Upper lobe of left lung (tissue), 6 donors: ENCODE data around the gene MTAP. TPM values are rescaled to one million over a fixed set of nuclear protein-coding genes. Genes with fewer than 3 reads are reported as not detected.
A peak's percentile ranks its signal among the peaks of the same experiment; 100 is the strongest.

Experiments used
- ATAC-seq, 2 donors: fragments of 200-7000 bp; cut with Tn5 transposase; one replicate each; pipeline ENCODE4 v1.9.1; 2022; ENCODE audit warnings: mild to moderate bottlenecking in 2 of 2, moderate library complexity in 2 of 2; ENCODE audit not compliant: low FRiP score in 2 of 2
- DNase-seq, 2 donors: peaks; one replicate each; pipeline ENCODE4 v3.0.0-alpha.2; 2019 to 2020
- H3K27ac ChIP-seq, 4 donors: fragments of 200-600 bp; sonication (generic); one replicate each; pipeline ENCODE4 v1.5.1; 2016 to 2019
- H3K27me3 ChIP-seq, 4 donors: fragments of 200-600 bp; sonication (generic); one replicate each; pipeline ENCODE4 v1.5.1; 2017 to 2019
- H3K36me3 ChIP-seq, 4 donors: fragments of 200-600 bp; sonication (generic); one replicate each; pipeline ENCODE4 v1.5.1; 2016 to 2019
- H3K4me1 ChIP-seq, 4 donors: fragments of 200-600 bp; sonication (generic); one replicate each; pipeline ENCODE4 v1.5.1; 2018 to 2019
- H3K4me3 ChIP-seq, 4 donors: fragments of 200-600 bp; sonication (generic); one replicate each; pipeline ENCODE4 v1.5.1; 2017 to 2019; ENCODE audit warnings: mild to moderate bottlenecking in 2 of 4, moderate library complexity in 1 of 4
- H3K9me3 ChIP-seq, 4 donors: fragments of 200-600 bp; sonication (generic); one replicate each; pipeline ENCODE4 v1.5.1; 2018 to 2019
- CTCF ChIP-seq, 6 experiments: fragments of 450-650 bp in 4 of 6; fragments of 200-600 bp in 2 of 6; sonication (generic) in 2 of 6; IDR thresholded peaks; one replicate each; pipeline ENCODE4 v1.5.1; 2016 to 2019; ENCODE audit warnings: antibody characterized with exemption in 6 of 6
- EP300 ChIP-seq, 4 donors: sonication (generic); formaldehyde crosslinking; IDR thresholded peaks; one replicate each; pipeline ENCODE4 v1.5.1; 2017; ENCODE audit warnings: antibody characterized with exemption in 4 of 4, control low read depth in 2 of 4
- POLR2A ChIP-seq, 4 donors: fragments of 450-650 bp; IDR thresholded peaks; one replicate each; pipeline ENCODE4 v1.5.1; 2016 to 2017; ENCODE audit warnings: antibody characterized with exemption in 4 of 4, mild to moderate bottlenecking in 2 of 4
- POLR2AphosphoS5 ChIP-seq, 2 donors: sonication (generic); formaldehyde crosslinking; IDR thresholded peaks; one replicate each; pipeline ENCODE4 v1.5.1; 2017; ENCODE audit warnings: antibody characterized with exemption in 2 of 2
- WGBS, 2 donors: methylation state at CpG; one replicate each; pipeline ENCODE4 v1.1.5; 2017 to 2018; 5-methylcytosine and 5-hydroxymethylcytosine counted together
- total RNA-seq, 6 donors: library from RNA; depleted of rRNA in 4 of 6; stranded (reverse); fragments of >200 nt in 4 of 6; gene quantifications; one replicate each; pipeline versions ENCODE4 v1.1.0 to v1.2.1, GENCODE V29; 2016 to 2021
- donor health status: DM: no; HTN: no; CAD: no; lungs with moderate emphysema.
- donor health status: DM: no; HTN: yes; CAD: no; lungs with severe emphysema.

The MTAP gene
- total RNA-seq, 6 donors from 2014 or later, result 10.5 to 35.0 (median 25.7) TPM

GRCh38 chr9:21815643-21816042, 13.2 kb downstream of the MTAP start:
- no peak overlapping the region for H3K4me3 ChIP-seq
- H3K27me3 ChIP-seq, result no peaks in the 10 kb centered on the region
- ATAC-seq (no peak), DNase-seq (no peak)
- H3K27ac ChIP-seq, result no peak overlapping the region
- 96 to 100% methylated on average over 3 of the region's 3 CpGs for WGBS, 2 donors
- TF ChIP-seq POLR2AphosphoS5 (IDR thresholded peaks at IDR 0.05), result no peak
- TF ChIP-seq EP300 (IDR thresholded peaks at IDR 0.05), result no peak
- TF ChIP-seq CTCF (IDR thresholded peaks at IDR 0.05), result no peak
- no peak for TF ChIP-seq POLR2A (IDR thresholded peaks at IDR 0.05)
- no peaks in the 10 kb centered on the region for H3K9me3 ChIP-seq
- H3K36me3 ChIP-seq, result peaks cover 0 to 52% (median 25%) of the 10 kb centered on the region in 4 donors
- peaks cover 4 to 26% (median 11%) of the 10 kb centered on the region in 4 donors for H3K4me1 ChIP-seq

DNA sequence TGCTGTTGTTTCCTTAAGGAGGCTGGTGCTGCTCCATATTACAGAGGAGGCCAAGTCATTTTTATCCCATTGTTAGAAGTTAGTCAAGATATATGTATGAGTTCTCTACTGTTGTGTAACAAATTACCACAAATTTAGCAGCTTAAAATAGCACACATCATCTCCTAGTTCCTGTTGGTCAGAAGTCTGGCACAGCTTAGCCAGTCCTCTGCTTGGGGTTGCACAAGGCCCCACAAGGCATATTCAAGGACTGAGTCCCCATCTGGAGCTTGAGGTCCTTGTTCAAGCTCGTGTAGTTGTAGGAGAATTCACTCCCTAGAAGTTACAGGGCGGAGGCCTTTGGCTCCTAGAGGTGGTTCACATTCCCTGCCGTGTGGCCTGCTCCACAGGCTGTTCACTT, 14.7 kb downstream of the MTAP start:
- TF ChIP-seq POLR2AphosphoS5 (IDR thresholded peaks at IDR 0.05) (no peak), CTCF (IDR thresholded peaks at IDR 0.05) (no peak)
- WGBS, 2 donors, result 33 to 73% methylated on average over 1 to 3 of the region's 3 CpGs
- H3K36me3 ChIP-seq, result peaks cover 0 to 40% (median 25%) of the 10 kb centered on the region in 4 donors

GRCh38 chr9:21825637-21826036, 23.2 kb downstream of the MTAP start:
- Histone ChIP-seq H3K27me3 (no peaks in the 10 kb centered on the region), H3K9me3 (no peaks in the 10 kb centered on the region), H3K4me3 (no peak overlapping the region), H3K27ac (no peak overlapping the region), H3K36me3 (peaks cover 0 to 53% (median 14%) of the 10 kb centered on the region in 4 donors), H3K4me1 (no peaks in the 10 kb centered on the region)
- TF ChIP-seq POLR2A (IDR thresholded peaks at IDR 0.05) (no peak), POLR2AphosphoS5 (IDR thresholded peaks at IDR 0.05) (no peak), CTCF (IDR thresholded peaks at IDR 0.05) (no peak), EP300 (IDR thresholded peaks at IDR 0.05) (no peak)
- 95 to 97% methylated on average over 2 of the region's 2 CpGs for WGBS, 2 donors
- no peak for DNase-seq
- ATAC-seq, result no peak

More for the DNA sequence above, 14.7 kb downstream of the MTAP start:
- peak in 1 of 2 donors; percentile 31 for DNase-seq
- Histone ChIP-seq H3K4me1 (peaks cover 4 to 22% (median 11%) of the 10 kb centered on the region in 4 donors), H3K4me3 (no peak overlapping the region), H3K27me3 (no peaks in the 10 kb centered on the region), H3K9me3 (no peaks in the 10 kb centered on the region), H3K27ac (no peak overlapping the region)
- no peak for ATAC-seq

DNA sequence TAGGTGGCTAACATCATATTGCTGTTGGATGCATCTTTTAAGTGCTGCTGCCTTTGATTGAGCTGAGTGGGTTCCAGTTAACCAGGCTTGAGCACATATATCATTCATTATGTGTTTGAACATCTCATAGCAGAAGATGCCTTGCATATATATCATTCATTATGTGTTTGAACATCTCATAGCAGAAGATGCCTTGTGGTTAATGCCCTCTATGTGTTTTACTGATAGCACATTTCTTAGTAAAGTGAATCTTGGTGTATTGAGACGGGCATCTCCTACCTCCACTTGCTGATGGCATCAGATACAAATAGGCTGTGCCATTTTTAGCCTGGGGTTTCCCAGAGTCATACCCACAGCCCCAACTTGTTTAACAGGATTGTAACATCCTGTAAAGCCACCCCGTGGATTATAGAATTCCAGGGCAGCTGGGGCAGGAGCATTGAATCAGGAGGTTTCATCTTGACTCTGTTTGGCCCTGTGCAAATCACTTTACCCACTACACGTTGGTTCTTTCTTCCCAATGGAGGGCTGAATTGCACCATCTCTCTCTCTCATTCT, 26.5 kb downstream of the MTAP start:
- TF ChIP-seq EP300 (IDR thresholded peaks at IDR 0.05) (no peak), POLR2AphosphoS5 (IDR thresholded peaks at IDR 0.05) (no peak), CTCF (IDR thresholded peaks at IDR 0.05) (no peak), POLR2A (IDR thresholded peaks at IDR 0.05) (no peak)
- no peak for ATAC-seq
- no peak overlapping the region for H3K4me3 ChIP-seq
- no peaks in the 10 kb centered on the region for H3K27me3 ChIP-seq
- no peak overlapping the region for H3K27ac ChIP-seq
- 78% methylated on average over 3 of the region's 3 CpGs for WGBS, 2 donors
- DNase-seq, result no peak
- peaks cover 9 to 23% (median 16%) of the 10 kb centered on the region in 4 donors for H3K4me1 ChIP-seq
- peaks cover 0 to 53% (median 14%) of the 10 kb centered on the region in 4 donors for H3K36me3 ChIP-seq
- no peaks in the 10 kb centered on the region for H3K9me3 ChIP-seq

DNA sequence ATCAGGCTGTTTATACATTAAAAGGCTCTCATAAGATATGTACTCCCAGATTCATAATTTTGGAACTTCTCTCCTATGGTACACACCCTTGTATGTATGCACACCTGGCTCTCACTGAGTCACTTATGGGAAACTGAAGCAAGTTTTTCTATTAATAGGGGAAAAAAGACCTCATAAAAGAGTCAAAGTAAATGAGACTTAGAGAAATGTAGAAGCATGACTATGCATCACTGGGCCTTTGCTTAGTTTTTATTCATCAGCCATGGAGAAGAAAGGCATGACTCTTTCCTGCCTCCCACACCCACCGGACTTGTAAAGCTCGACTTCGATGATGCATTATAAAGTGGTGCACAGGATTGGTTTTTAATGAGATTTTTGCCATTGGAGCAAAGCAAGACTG, 28.2 kb downstream of the MTAP start:
- Histone ChIP-seq H3K27me3 (no peaks in the 10 kb centered on the region), H3K4me1 (peaks cover 9 to 23% (median 16%) of the 10 kb centered on the region in 4 donors), H3K4me3 (no peak overlapping the region), H3K36me3 (peaks cover 0 to 46% (median 10%) of the 10 kb centered on the region in 4 donors), H3K9me3 (no peaks in the 10 kb centered on the region), H3K27ac (no peak overlapping the region)
- ATAC-seq, result no peak
- no peak for TF ChIP-seq POLR2A (IDR thresholded peaks at IDR 0.05)
- no peak for TF ChIP-seq CTCF (IDR thresholded peaks at IDR 0.05)
- TF ChIP-seq EP300 (IDR thresholded peaks at IDR 0.05), result no peak
- no peak for TF ChIP-seq POLR2AphosphoS5 (IDR thresholded peaks at IDR 0.05)
- WGBS, 2 donors, result 94 to 96% methylated on average over 3 of the region's 3 CpGs
- no peak for DNase-seq
